Mammary epithelial cell (primary cell): ENCODE results near the gene TMEM115.

Experiments
- EZH2 ChIP-seq: IDR thresholded peaks from 2 replicates; pipeline ENCODE4 v1.6.1; 2012; ENCODE audit warnings: low read length, inconsistent platforms, borderline replicate concordance
- TF ChIP-seq, protein P1 (sequence below), 2 donors: IDR thresholded peaks in 1 of 2; conservative IDR thresholded peaks in 1 of 2; 2 replicates each; pipeline ENCODE4 v1.5.1; 2011 to 2012; ENCODE audit warnings: inconsistent platforms in 2 of 2, low read length in 2 of 2, mild to moderate bottlenecking in 2 of 2, control low read depth in 1 of 2, low read depth in 1 of 2; ENCODE audit not compliant: insufficient read depth in 1 of 2; ENCODE audit errors: extremely low read depth in 1 of 2

GRCh38 chr3:50314342-50314741, 45.0 kb downstream of the TMEM115 start:
- TF ChIP-seq, protein P1, sequence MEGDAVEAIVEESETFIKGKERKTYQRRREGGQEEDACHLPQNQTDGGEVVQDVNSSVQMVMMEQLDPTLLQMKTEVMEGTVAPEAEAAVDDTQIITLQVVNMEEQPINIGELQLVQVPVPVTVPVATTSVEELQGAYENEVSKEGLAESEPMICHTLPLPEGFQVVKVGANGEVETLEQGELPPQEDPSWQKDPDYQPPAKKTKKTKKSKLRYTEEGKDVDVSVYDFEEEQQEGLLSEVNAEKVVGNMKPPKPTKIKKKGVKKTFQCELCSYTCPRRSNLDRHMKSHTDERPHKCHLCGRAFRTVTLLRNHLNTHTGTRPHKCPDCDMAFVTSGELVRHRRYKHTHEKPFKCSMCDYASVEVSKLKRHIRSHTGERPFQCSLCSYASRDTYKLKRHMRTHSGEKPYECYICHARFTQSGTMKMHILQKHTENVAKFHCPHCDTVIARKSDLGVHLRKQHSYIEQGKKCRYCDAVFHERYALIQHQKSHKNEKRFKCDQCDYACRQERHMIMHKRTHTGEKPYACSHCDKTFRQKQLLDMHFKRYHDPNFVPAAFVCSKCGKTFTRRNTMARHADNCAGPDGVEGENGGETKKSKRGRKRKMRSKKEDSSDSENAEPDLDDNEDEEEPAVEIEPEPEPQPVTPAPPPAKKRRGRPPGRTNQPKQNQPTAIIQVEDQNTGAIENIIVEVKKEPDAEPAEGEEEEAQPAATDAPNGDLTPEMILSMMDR (conservative IDR thresholded peaks at IDR 0.05 in 1 of 2, IDR thresholded peaks at IDR 0.05 in 1 of 2; ENCODE audit: extremely low read depth in 1 of 2, insufficient read depth in 1 of 2, low read depth in 1 of 2, low read length in 2 of 2), result no peak
- no peak for TF ChIP-seq EZH2
